Heart left ventricle (tissue), 13 donors: ENCODE data around the gene EFNB1.

Source experiments
- CTCF ChIP-seq, 12 donors: fragments of 200-600 bp; sonication (generic) in 4 of 12; IDR thresholded peaks; one replicate each; pipeline versions ENCODE4 v1.5.0 to v1.8.0; 2018 to 2022; ENCODE audit warnings: antibody characterized with exemption in 12 of 12, mild to moderate bottlenecking in 5 of 12
- POLR2A ChIP-seq, 2 donors: fragments of 450-650 bp; IDR thresholded peaks; one replicate each; pipeline ENCODE4 v1.6.1; 2017; ENCODE audit warnings: antibody characterized with exemption in 2 of 2, mild to moderate bottlenecking in 2 of 2, moderate library complexity in 2 of 2
- donor health status: ischemic (EF 13 %, LVEDD 7.1; RV severe dilation, severe dysfunction).
- donor health status: DM: no; HTN: yes; CAD: no.
- donor health status: DM: no; HTN: no; CAD: no.
- donor health status: ischemic (EF 25% LVEDD 6.9; RV normal size, moderate dysfunction).
- donor health status: ischemic (EF 25% LVEDD 5.7; RV mildly dilated, moderate dysfunction).
- donor health status: ischemic (EF 35%, LVEDD 5.7; RV mildly dilated, moderate dysfunction).
- donor health status: nonischemic (EF 11% LVEDD 7.7; RV severe dilation, severe dysfunction).
- donor health status: DM: yes; HTN: yes; CAD: no.
- donor health status: PGD.
- donor health status: ischemic (EF 29% LVEDD 5.4; RV normal size, mild dysfunction).
- donor health status: nonischemic (EF 23%, LVEDD 6.1; RV moderate dilation, normal function).

DNA sequence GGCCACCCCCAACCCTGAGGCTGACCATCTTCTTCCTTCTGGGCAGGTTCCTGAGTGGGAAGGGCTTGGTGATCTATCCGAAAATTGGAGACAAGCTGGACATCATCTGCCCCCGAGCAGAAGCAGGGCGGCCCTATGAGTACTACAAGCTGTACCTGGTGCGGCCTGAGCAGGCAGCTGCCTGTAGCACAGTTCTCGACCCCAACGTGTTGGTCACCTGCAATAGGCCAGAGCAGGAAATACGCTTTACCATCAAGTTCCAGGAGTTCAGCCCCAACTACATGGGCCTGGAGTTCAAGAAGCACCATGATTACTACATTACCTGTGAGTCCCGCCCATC, 9.7 kb downstream of the EFNB1 start:
- TF ChIP-seq CTCF (IDR thresholded peaks at IDR 0.05) (no peak), POLR2A (IDR thresholded peaks at IDR 0.05) (no peak)
